GM08714 (cell line): ENCODE data around the gene CIDEB.

Experiments
- H3K4me3 ChIP-seq: fragments of 200-500 bp; sonication (Bioruptor generic); 2 replicates; pipeline ENCODE4 v1.5.1; 2014; ENCODE audit warnings: mild to moderate bottlenecking, low read length, inconsistent platforms
- ZNF274 ChIP-seq: IDR thresholded peaks from 2 replicates; pipeline ENCODE4 v1.6.1; 2012; ENCODE audit warnings: mild to moderate bottlenecking, low read depth, low read length

Gene CIDEB

DNA sequence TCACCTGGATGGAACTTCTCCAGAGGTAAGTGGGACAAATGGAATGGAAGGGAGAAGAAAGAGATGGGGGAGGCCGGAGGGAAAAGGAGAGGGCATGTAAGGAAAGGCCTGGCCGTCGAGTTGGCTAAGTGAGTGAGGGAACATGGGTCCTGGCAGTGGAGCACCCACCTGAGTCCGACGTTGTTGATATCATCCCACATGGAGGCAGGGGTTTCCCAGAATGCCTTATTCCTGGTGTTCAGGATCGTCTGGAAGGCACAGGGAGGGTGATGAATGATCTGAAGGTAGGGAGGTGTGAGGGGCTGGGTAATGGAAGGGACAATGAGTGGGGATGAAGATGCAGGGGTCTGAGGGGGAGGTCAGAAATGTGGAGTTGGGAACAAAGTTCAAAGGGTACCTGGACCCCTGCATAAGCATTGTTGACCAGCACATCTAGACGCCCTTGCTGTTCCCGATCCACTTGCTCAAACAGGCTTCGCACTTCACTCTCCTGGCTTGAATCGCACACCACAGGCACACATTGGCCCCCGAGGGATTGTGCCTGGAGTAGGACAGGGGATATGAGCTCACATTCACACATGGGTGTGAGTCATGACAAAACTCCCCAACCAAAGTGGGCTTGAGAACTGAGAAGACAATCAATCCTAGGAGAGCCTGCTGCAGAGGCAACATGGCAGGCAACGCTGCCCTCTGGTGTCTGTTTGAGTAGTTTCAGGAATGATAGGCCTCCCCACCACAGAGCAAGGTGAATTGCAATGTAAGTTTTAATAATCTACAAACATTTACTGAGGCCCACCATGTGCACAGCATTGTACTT, 11.2 kb downstream of the CIDEB start:
- no peak overlapping the region for H3K4me3 ChIP-seq
- no peak for TF ChIP-seq ZNF274

DNA sequence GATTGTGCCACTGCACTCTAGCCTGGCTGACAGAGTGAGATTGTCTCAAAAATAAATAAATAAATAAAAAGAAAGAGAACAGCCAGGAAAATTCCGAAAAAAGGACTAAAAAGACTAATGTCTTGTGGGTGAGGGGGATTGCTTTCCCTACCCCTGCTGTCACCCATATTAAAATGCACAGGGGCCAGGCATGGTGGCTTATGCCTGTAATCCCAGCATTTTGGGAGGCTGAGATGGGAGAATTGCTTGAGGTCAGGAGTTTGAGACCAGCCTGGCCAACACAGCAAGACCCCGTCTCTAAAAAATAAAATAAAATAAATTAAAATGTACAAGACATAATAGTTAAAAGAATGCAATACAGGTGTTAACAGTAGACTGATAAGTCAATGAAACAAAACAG, 14.3 kb downstream of the CIDEB start:
- TF ChIP-seq ZNF274, result no peak
- H3K4me3 ChIP-seq, result no peak overlapping the region

DNA sequence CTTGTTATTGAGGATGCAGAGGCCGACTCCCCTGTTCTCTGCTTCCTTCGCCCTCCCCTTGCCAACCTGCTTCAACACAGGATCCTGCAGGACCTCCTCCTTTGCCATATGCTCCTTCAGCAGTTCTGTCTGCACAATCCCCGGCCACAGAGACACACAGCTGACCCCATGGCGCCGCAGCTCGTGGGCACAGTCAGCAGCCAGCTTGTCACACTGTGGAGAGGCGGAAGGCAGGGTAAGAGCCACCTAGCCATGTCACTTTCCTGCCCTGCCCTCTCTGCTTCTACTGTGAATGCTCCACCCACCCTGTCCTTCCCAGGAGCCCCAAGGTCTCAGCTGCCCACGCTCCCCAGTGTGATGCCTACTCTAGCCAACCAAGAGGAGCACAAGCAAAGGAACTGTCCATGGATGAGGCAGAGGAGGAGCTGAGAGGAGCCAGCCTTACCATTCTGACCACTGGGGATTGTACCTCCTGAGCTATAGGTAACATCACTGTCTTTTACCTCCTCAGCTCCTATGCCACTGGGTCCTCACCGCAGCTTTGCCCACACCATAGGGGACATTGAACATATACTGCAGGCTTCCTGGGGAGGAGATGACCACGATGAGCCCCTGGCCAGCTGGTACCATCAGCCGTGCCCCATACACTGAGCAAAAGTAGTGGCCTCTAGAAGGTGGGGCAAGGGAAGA, 15.5 kb downstream of the CIDEB start:
- no peak for TF ChIP-seq ZNF274
- H3K4me3 ChIP-seq, result no peak overlapping the region

DNA sequence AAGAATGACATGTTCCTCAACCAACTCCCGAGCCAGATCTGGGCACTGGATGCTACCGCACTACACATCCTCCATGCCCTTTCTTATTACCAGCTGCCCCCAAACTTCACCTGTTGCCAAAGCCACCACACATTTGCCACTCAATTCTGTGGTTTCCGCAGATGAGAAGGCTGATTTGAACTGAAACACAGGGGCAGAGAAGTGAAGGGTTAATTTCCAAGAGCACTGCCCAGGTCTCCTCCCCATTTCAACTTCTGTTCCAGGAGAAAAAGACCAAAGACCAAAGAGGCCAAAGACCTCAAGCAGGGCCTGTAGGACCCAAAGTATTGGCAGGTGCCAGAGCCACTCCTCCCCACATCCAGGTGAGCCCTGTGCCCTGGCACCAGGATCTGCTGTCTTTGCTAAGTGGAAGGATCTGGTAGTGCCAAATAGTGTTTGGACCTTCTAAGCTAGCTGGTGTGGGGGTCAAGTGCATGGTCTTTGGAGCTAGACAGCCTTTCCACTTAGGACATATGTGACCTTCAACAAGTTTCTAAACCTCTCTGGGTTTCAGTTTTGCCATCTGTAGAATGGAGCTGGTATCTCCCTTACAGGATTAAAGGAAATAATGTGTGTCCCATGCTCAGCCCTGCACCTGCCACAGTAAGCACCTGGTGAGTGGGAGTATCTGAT, 16.2 kb downstream of the CIDEB start:
- H3K4me3 ChIP-seq, result no peak overlapping the region
- TF ChIP-seq ZNF274, result no peak

DNA sequence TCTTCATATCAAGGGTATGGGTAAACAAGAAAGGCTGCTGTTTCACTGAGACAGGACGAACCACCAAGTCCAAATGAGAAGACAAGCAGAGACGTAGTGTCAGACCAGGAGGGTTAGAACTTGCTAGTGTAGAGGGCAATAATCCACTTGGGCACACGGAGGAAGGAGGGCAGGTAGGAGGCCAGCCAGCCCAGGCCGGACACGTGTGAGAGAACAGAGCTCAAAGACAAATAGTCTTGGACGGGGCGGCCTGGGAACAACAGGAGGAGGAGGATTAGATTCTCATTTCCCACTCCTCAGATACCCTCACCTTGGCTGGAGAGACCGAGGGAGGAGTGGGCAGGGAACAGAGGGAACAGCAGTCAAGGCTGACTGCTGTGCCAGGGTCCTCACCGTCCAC, 17.0 kb downstream of the CIDEB start:
- no peak for TF ChIP-seq ZNF274
- no peak overlapping the region for H3K4me3 ChIP-seq

DNA sequence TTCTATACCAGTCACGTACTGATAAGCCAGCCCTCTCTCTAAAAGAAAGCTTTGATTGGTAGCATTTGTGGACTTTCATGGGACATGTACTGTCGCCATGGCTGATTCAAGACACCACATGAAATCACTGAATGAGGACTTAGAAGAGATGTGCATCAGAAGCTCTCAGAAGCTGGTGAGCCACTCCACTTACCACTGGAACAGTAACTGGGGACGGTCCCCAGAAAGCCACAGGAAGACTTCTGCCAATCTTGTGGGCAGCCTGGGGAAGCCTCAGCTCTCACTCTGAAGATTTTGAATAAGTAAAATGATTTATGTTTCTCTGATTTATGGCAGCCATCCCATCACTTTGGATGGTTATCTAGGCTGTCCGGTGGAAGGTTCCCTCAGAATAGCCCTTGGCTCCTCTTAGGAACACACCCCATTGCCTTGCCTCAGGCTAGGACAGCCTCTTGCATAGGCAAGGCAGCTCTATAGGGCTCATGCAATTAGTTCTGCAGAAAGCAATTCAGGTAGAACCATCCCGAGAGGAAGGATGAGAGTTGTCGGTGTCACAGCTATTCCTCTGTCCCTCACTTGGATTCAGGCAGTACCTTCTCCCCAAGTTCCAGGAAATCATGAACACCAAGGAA, 18.0 kb downstream of the CIDEB start:
- no peak overlapping the region for H3K4me3 ChIP-seq
- no peak for TF ChIP-seq ZNF274

DNA sequence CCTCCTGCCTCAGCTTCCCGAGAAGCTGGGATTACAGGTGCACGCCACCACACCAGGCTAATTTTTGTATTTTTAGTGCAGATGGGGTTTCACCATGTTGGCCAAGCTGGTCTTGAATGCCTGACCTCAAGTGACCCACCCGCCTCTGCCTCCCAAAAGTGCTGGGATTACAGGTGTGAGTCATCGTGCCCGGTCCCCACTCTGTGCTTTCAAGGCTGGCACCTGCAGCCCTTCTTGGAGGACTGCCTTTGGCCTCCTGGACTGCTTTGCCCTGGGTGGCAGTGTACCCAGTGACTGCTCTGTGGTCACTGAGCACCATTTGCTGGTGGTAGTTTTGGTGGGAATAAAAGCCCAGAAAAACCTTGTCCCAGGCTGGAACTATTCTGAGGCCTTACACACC, 20.8 kb downstream of the CIDEB start:
- no peak overlapping the region for H3K4me3 ChIP-seq
- no peak for TF ChIP-seq ZNF274

DNA sequence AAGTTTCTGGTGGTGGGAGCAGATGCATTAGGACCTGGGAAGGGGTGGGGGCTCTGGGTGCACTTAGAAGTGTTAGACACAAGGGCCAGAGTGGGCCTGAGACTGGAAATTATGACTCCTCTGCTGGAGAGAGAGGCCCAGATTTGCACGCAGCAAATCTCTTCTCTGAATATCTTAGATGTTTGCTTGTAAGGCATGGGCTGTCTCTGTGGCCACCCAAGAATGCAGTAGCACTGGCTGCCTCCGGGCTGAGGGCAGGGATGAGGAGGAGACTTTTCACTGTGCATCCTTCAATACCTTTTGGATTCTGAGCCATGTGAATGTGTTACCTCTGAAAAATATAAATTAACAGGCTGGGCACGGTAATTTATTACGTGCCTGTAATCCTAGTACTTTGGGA, 22.4 kb downstream of the CIDEB start:
- no peak for TF ChIP-seq ZNF274
- no peak overlapping the region for H3K4me3 ChIP-seq

DNA sequence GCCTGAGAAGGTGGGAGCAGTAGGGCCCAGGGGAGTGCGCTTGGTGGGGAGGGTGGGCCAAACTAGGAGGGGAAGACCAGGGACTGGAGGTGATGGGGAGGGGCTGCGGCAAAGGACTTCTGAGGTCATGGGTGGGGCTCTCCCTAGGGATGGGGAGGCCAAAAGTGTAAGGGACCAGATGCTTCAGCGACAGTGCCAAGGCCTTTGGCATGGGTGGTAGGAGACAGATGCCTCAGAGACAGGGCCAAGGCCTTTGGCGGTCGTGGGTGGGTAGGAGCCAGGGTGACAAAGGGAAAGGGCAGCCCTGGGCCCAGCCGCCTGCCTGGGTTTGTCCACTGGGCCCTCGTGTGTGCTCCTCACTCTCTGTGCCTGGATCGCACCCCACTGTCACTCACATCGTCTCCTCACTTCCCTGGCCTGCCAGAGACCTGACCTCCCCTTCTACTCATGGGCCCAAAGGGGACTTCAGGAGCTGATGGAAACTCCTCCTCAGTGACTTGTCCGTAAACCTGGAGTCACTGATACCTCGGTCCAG, 23.2 kb downstream of the CIDEB start:
- H3K4me3 ChIP-seq, result no peak overlapping the region
- TF ChIP-seq ZNF274, result no peak

DNA sequence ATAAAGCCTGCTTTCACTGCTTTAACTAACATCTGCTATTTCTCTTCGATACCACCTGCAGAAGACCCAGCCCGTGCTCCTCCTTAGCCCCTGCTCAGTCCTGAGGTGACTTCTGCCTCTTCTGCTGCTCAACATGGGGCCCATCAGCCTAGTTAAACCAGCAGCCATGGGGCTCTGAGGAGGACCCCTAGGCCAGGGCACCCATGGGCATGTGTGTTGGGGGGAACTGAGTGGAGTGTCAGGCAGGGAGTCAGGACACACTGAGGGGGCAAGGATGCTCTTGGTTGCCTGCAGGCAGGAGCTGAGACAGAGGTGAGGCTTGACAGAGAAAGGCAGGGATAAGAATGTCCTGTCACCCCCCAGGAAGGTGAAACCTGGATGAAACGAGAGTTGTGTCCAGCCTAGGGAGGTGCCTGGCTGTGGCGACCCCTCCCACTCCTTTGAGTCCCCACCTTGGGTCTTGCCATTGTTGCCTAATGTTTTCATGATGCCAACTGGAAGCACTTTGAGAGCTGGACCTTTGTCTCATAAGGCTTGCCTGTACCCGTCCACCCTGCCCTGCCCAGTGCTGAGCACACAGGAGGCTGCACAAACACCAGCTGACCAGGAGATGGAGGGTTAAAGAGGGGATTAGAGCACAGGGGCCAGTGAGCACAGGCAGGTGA, 23.8 kb downstream of the CIDEB start:
- TF ChIP-seq ZNF274, result no peak

DNA sequence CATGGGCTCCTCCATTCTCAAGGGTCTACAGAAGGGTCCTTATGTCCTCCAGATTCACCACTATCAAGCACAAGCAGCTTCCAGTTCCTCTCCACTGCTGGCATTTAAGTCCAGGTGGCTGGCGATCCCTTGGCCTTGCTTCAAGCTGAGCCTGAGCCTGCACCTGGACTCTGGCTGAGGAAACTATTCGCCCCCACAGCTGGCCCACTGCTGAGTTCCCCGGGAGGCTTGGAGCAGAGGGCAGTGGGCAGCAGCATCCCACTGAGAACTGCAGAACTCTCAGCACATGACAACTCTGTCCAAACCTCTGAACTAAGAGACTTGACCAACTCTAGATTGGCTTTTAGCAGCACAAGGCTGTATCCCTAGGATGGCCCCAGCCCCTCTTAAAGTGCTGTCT, 25.0 kb downstream of the CIDEB start:
- TF ChIP-seq ZNF274, result no peak
- H3K4me3 ChIP-seq, result no peak overlapping the region

More for the DNA sequence above, 23.8 kb downstream of the CIDEB start:
- no peak overlapping the region for H3K4me3 ChIP-seq

DNA sequence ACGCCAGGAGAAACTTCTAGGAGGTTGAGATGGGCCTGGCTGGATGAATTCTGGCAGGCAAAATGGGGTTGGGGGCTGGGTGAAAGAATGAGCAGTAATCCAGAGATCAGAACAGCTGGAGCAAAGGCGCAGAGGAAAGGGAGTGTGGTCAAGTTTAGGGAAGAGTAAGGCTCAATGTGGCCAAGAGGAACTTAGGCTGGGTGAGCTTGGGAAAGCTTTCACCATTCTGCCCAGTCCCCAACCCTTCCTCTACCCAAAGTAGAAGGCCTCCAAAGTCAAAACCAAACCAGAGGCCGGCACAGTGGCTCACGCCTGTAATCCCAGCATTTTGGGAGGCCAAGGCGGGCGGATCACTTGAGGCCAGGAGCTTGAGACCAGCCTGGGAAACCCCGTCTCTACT, 26.1 kb downstream of the CIDEB start:
- H3K4me3 ChIP-seq, result no peak overlapping the region
- TF ChIP-seq ZNF274, result no peak

DNA sequence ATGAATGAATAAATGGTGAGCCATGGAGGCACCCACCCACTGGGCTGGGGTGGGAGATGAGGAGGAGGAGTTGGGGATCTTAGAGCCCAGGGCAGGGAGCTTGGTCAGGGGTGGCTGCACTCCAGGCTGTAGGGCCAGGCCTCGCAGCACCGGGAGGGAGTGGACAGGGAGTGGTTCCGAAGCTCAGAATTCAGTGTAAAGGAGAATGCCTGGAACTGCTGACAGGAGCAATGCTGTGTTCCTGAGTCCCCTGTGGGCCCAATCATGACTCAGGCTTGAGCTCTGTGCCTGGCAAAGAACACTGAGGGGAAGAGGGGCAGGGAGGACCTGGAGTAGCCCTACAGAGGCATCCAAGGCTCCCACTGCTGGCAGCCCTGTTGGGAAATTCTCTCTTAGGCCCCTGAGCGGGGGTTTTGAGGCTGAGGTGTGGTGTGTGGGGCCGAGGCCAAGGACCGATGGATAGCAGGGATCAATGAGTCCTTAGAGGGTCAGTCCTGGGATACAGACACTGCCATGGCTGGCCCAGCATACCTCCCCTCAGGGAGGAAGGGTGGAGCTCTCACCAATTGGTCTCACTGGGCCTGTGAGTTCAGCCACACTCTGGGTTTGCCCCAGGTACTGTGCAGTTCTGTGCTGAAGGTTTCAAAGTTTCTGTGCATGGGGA, 26.8 kb downstream of the CIDEB start:
- no peak for TF ChIP-seq ZNF274
- H3K4me3 ChIP-seq, result no peak overlapping the region
